GM12872 (cell line): Measurements from ENCODE around the gene ME3.

ENCODE experiments used
- CTCF ChIP-seq: IDR thresholded peaks from 3 replicates; pipeline ENCODE4 v1.5.1; 2011; ENCODE audit warnings: low read depth, mild to moderate bottlenecking, low read length, moderate library complexity; ENCODE audit not compliant: insufficient read depth

The ME3 gene

GRCh38 chr11:86519064-86519911 is 153.1 kb downstream of the ME3 start:
- TF ChIP-seq CTCF = no peak

- TF ChIP-seq CTCF = no peak
Observed at GRCh38 chr11:86518211-86518610, 154.2 kb downstream of the ME3 start.

GRCh38 chr11:86517557-86517956 is 154.9 kb downstream of the ME3 start:
- TF ChIP-seq CTCF = no peak

GRCh38 chr11:86515297-86516094 is 156.9 kb downstream of the ME3 start:
- no peak for TF ChIP-seq CTCF

GRCh38 chr11:86514453-86514852 is 158.0 kb downstream of the ME3 start:
- TF ChIP-seq CTCF = no peak

- no peak for TF ChIP-seq CTCF
Observed at GRCh38 chr11:86513746-86514373, 158.6 kb downstream of the ME3 start.

GRCh38 chr11:86513138-86513537 is 159.3 kb downstream of the ME3 start:
- no peak for TF ChIP-seq CTCF
